Stomach (tissue), 9 donors: ENCODE measurements around the gene ATIC. TPM values are rescaled to one million over a fixed set of nuclear protein-coding genes. Genes with fewer than 3 reads are reported as not detected.

ENCODE experiments used
- DNase-seq, 2 donors: peaks; one replicate each; pipeline versions ENCODE4 v3.0.0 to v3.0.0-alpha.2; 2013 to 2019
- H3K27ac ChIP-seq, 5 donors: fragments of 200-600 bp in 4 of 5; sonication (generic) in 4 of 5; one replicate each; pipeline ENCODE4 v1.5.1; 2013 to 2019; ENCODE audit warnings: mild to moderate bottlenecking in 1 of 5, moderate library complexity in 1 of 5
- H3K27me3 ChIP-seq, 3 donors: fragments of 200-600 bp; sonication (generic); one replicate each; pipeline ENCODE4 v1.5.1; 2017 to 2019; ENCODE audit warnings: mixed run types in 1 of 3
- H3K36me3 ChIP-seq, 4 donors: fragments of 200-600 bp; sonication (generic); 1 replicate in 3 of 4; 2 replicates in 1 of 4; pipeline ENCODE4 v1.5.1; 2016 to 2019
- H3K4me1 ChIP-seq, 4 donors: fragments of 200-600 bp; sonication (generic); one replicate each; pipeline ENCODE4 v1.5.1; 2016 to 2019
- H3K4me3 ChIP-seq, 4 donors: fragments of 200-600 bp; sonication (generic) in 3 of 4; one replicate each; pipeline ENCODE4 v1.5.1; 2016 to 2019; ENCODE audit warnings: mild to moderate bottlenecking in 1 of 4
- H3K9me3 ChIP-seq, 4 donors: fragments of 200-600 bp; sonication (generic); one replicate each; pipeline ENCODE4 v1.5.1; 2016 to 2019
- CTCF ChIP-seq, 7 experiments: fragments of 450-650 bp in 4 of 7; fragments of 200-600 bp in 3 of 7; sonication (generic) in 3 of 7; IDR thresholded peaks; one replicate each; pipeline ENCODE4 v1.5.1; 2016 to 2019; ENCODE audit warnings: antibody characterized with exemption in 7 of 7, control low read depth in 2 of 7, mild to moderate bottlenecking in 1 of 7
- EP300 ChIP-seq: sonication (generic); formaldehyde crosslinking; IDR thresholded peaks from one replicate; pipeline ENCODE4 v1.6.1; 2017; ENCODE audit warnings: antibody characterized with exemption
- POLR2A ChIP-seq, 4 donors: fragments of 450-650 bp; IDR thresholded peaks; one replicate each; pipeline ENCODE4 v1.6.1; 2016; ENCODE audit warnings: antibody characterized with exemption in 4 of 4, control low read depth in 2 of 4, mild to moderate bottlenecking in 1 of 4, moderate library complexity in 1 of 4
- POLR2AphosphoS5 ChIP-seq, 3 donors: sonication (generic); formaldehyde crosslinking; IDR thresholded peaks; one replicate each; pipeline ENCODE4 v1.6.1; 2016; ENCODE audit warnings: antibody characterized with exemption in 3 of 3
- WGBS, 5 donors: extraction: QIAGEN DNeasy Blood & Tissue Kit in 3 of 5; methylation state at CpG; one replicate each; pipeline versions ENCODE4 v1.1.5 to v1.1.7; 2013 to 2018; 5-methylcytosine and 5-hydroxymethylcytosine counted together
- intact Hi-C: fragments of 100-400 bp; cut with DNase I; formaldehyde crosslinking; loops from one replicate; pipeline ENCODE4 v1.15.1; 2023; ENCODE audit warnings: low total_unique reads
- polyA plus RNA-seq, 3 donors: library from polyadenylated mRNA; stranded (reverse); fragments of 200-250 nt; gene quantifications; one replicate each; pipeline ENCODE4 v1.2.3, GENCODE V29; 2013
- total RNA-seq, 5 donors: library from RNA; depleted of rRNA; stranded (reverse); fragments of >200 nt; gene quantifications; one replicate each; pipeline versions ENCODE4 v1.1.0 to v1.2.3, GENCODE V29; 2014 to 2016
- donor health status: healthy with polysubstance abuse.
- donor health status: Bipolar disorder and iron deficiency.
- donor health status: healthy.

ATIC gene
- total and polyA plus RNA-seq, 8 donors = 9.4 to 125 (median 76.6) TPM

GRCh38 chr2:215382480-215382879, 70.6 kb downstream of the ATIC start:
- Histone ChIP-seq H3K36me3 (peaks cover 0 to 90% (median 61%) of the 10 kb centered on the region in 4 donors), H3K9me3 (no peaks in the 10 kb centered on the region), H3K27me3 (no peaks in the 10 kb centered on the region), H3K27ac (no peak overlapping the region), H3K4me1 (no peaks in the 10 kb centered on the region), H3K4me3 (no peak overlapping the region)
- TF ChIP-seq POLR2AphosphoS5 (IDR thresholded peaks at IDR 0.05) (no peak), EP300 (no peak), POLR2A (IDR thresholded peaks at IDR 0.05) (no peak), CTCF (IDR thresholded peaks at IDR 0.05) (no peak)
- DNase-seq = no peak
- intact Hi-C loops = no loop called here

DNA sequence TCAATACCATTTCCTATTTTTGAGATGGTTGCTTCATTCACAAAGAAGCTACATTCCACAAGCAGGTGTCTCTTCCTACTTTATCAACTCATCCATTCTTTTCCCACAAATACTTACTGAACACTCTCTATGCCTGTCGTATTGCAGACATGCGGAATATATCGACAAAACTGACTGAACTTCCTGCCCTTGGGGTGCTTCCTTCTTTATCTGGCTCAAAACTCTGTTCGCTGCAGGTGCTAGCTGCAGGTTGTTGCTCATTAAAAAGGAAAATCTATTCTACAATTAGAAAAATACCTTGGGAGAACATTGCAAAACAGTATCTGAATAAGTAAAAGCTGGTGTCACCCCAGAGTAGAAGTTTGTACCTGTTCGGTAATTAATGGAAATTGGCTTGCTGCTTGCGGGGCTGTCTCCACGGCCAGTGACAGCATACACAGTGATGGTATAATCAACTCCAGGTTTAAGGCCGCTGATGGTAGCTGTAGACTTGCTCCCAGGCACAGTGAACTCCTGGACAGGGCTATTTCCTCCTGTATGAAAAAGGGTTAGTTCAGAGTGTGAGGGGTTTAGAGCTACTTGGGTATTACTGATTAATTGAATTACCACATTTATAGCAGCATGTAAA, 71.9 kb downstream of the ATIC start:
- Histone ChIP-seq H3K27me3 (no peaks in the 10 kb centered on the region), H3K36me3 (peaks cover 0 to 90% (median 62%) of the 10 kb centered on the region in 4 donors), H3K4me3 (no peak overlapping the region), H3K9me3 (no peaks in the 10 kb centered on the region), H3K4me1 (no peaks in the 10 kb centered on the region), H3K27ac (no peak overlapping the region)
- WGBS, 5 donors = 90 to 97% (median 94%) methylated on average over 8 of the region's 8 CpGs
- no peak for DNase-seq
- TF ChIP-seq EP300 (no peak), CTCF (IDR thresholded peaks at IDR 0.05) (no peak), POLR2AphosphoS5 (IDR thresholded peaks at IDR 0.05) (no peak), POLR2A (IDR thresholded peaks at IDR 0.05) (no peak)
- intact Hi-C loops = no loop called here

DNA sequence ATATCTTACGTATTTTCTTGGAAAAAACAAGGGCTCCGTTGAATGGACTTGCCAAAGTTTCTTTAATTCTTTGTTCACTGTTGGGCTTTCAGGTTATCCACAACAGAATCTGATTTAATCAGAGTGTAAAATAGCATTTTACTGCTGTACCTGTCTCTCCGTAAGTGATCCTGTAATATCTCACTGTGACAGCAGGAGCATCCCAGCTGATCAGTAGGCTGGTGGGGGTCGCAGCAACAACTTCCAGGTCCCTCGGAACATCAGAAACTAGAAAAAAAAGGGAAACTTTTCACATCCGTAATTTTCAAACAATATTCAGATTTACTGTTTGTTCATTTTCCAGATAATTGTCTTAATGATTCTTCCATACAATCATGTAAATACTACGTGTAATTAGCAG, 72.9 kb downstream of the ATIC start:
- 75 to 86% (median 80%) methylated on average over 7 of the region's 7 CpGs for WGBS, 5 donors
- H3K4me1 ChIP-seq = no peaks in the 10 kb centered on the region
- peaks cover 0 to 90% (median 64%) of the 10 kb centered on the region in 4 donors for H3K36me3 ChIP-seq
- H3K4me3 ChIP-seq = no peak overlapping the region
- TF ChIP-seq EP300 = no peak
- H3K9me3 ChIP-seq = no peaks in the 10 kb centered on the region
- H3K27me3 ChIP-seq = no peaks in the 10 kb centered on the region
- intact Hi-C loops = no loop called here
- DNase-seq = no peak
- no peak overlapping the region for H3K27ac ChIP-seq

DNA sequence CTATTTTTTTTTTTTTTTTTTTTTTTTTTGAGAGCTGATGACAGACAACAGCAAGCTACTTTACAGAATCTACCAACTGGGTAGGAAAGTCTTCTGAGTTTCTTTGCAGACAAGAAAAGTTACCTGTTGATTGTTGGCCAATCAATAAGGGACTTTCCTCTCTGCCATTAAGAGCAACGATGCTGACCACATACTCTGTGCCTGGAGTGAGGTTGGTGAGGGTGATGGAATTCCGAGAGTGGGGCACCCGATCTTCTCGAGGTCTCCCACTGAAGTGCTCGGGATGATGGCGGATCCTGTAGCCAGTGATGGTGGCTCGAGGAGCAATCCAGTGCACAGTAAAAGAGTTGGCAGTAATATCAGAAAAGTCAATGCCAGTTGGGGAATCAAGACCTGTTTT, 74.7 kb downstream of the ATIC start:
- Histone ChIP-seq H3K9me3 (no peaks in the 10 kb centered on the region), H3K4me1 (no peaks in the 10 kb centered on the region), H3K36me3 (peaks cover 0 to 90% (median 65%) of the 10 kb centered on the region in 4 donors), H3K27ac (no peak overlapping the region), H3K27me3 (no peaks in the 10 kb centered on the region), H3K4me3 (no peak overlapping the region)
- intact Hi-C loops = no loop called here
- no peak for TF ChIP-seq EP300
- no peak for TF ChIP-seq POLR2A (IDR thresholded peaks at IDR 0.05)
- TF ChIP-seq CTCF (IDR thresholded peaks at IDR 0.05) = no peak
- TF ChIP-seq POLR2AphosphoS5 (IDR thresholded peaks at IDR 0.05) = no peak
- WGBS, 5 donors = 93 to 98% (median 96%) methylated on average over 7 of the region's 7 CpGs
- no peak for DNase-seq

DNA sequence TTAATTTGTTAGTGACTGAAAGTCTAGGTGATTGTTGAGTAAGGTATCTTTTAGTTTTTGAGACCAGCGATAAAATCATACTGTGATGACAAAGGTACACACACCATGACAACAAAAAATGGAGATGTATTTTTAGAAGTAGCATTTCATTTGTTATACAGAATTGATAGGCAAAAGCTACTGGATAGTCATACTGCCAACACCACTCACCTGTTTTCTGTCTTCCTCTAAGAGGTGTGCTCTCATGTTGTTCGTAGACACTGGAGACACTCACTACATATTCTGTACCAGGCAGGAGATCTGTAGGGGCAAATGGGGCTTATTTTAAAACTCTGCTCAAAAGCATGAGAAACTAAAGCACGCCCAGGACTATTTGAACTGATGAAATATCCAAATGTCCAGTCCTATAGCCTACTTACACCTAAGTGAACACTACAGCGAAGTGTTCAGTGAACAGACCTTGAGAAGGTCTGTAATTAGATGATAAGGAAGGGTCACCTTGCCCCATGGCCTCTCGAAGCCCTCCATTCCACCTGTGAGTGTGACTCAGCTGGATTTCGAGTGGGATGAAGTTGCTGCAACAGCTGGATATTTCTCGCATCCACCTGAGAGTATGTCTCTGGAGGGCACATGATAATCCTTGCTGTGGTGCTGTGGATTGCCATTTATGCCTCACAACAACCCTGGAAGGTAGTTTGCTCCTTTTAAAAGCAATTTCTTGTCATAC, 76.3 kb downstream of the ATIC start:
- intact Hi-C loops = no loop called here
- DNase-seq = no peak
- no peaks in the 10 kb centered on the region for H3K9me3 ChIP-seq
- no peak overlapping the region for H3K27ac ChIP-seq
- peaks cover 0 to 90% (median 63%) of the 10 kb centered on the region in 4 donors for H3K36me3 ChIP-seq
- TF ChIP-seq EP300 = no peak
- no peak for TF ChIP-seq POLR2A (IDR thresholded peaks at IDR 0.05)
- no peak for TF ChIP-seq POLR2AphosphoS5 (IDR thresholded peaks at IDR 0.05)
- no peak overlapping the region for H3K4me3 ChIP-seq
- no peaks in the 10 kb centered on the region for H3K4me1 ChIP-seq
- 82 to 88% (median 86%) methylated on average over 7 of the region's 7 CpGs for WGBS, 5 donors
- no peaks in the 10 kb centered on the region for H3K27me3 ChIP-seq
